ENCODE data around the gene CDKN2B. TPM values are rescaled to one million over a fixed set of nuclear protein-coding genes. Genes with fewer than 3 reads are reported as not detected.

CDKN2B gene
- total and polyA plus RNA-seq, 2 donors (not counting 3 experiments of a cell fraction or from before 2014, with no cell fraction given) = 1.6 to 2.1 TPM

DNA sequence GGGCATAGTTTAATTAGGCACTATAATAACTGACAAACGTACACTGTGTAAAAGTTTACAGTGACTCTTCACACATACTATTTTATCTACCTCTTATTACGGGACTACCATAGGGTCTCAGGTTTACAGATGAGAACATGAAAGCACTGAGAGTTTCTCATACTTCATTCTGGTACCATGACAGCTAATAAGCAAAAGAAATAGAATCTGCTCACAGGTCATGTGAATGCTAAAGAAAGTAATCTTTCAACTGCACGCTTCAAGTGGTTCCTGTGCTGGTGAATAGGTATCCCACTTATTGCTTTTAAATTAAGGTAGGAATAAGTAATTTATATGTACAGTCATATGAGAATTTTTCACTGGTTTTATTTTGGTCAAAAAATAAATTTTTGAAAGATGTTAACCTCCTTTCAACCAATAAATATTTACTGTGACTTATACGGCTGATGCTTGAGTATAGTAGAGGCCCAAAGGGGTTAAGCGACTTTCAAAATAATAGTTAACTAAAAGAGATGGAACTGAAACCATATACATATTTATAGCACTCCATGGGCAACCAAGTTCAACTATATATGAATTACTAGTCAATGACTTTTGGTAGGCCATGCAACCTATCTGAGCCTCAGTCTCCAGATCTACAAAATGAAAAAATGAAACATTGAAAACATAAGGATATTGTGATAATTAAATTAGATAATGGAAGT lies 23.0 kb downstream of the CDKN2B start:
- H3K9ac ChIP-seq (replicated peaks; ENCODE audit: extremely low read depth, insufficient read depth, low read length) = no peak overlapping the region
- TF ChIP-seq POLR2A (IDR thresholded peaks at IDR 0.05; ENCODE audit: low read depth, low read length) (no peak), FOS (IDR thresholded peaks at IDR 0.05; ENCODE audit: borderline replicate concordance, insufficient read depth, low read length) (no peak), GATA2 (IDR thresholded peaks at IDR 0.05; ENCODE audit: insufficient read depth, insufficient read length, low read depth, low read length) (no peak), MYC (IDR thresholded peaks at IDR 0.05; ENCODE audit: low read depth, low read length) (no peak), JUN (IDR thresholded peaks at IDR 0.05; ENCODE audit: borderline replicate concordance, insufficient read depth, insufficient read length, low read depth) (no peak), EZH2 (IDR thresholded peaks at IDR 0.05; ENCODE audit: borderline replicate concordance, low read depth, low read length, severe bottlenecking) (no peak), POLR2AphosphoS5 (IDR thresholded peaks at IDR 0.05; ENCODE audit: insufficient read depth, low read depth, low read length) (no peak), MAX (IDR thresholded peaks at IDR 0.05; ENCODE audit: insufficient read depth, insufficient read length) (no peak)
- TF ChIP-seq, protein P1, sequence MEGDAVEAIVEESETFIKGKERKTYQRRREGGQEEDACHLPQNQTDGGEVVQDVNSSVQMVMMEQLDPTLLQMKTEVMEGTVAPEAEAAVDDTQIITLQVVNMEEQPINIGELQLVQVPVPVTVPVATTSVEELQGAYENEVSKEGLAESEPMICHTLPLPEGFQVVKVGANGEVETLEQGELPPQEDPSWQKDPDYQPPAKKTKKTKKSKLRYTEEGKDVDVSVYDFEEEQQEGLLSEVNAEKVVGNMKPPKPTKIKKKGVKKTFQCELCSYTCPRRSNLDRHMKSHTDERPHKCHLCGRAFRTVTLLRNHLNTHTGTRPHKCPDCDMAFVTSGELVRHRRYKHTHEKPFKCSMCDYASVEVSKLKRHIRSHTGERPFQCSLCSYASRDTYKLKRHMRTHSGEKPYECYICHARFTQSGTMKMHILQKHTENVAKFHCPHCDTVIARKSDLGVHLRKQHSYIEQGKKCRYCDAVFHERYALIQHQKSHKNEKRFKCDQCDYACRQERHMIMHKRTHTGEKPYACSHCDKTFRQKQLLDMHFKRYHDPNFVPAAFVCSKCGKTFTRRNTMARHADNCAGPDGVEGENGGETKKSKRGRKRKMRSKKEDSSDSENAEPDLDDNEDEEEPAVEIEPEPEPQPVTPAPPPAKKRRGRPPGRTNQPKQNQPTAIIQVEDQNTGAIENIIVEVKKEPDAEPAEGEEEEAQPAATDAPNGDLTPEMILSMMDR (IDR thresholded peaks at IDR 0.05; ENCODE audit: extremely low read depth in 1 of 2, insufficient read depth in 1 of 2, low read depth in 1 of 2, low read length in 2 of 2) = no peak
- H3K27ac ChIP-seq (ENCODE audit: insufficient read depth, low read depth, low read length) = no peak overlapping the region
- DNase-seq (ENCODE audit: low read depth, low spot score) (no peak), FAIRE-seq (no peak)
- H4K20me1 ChIP-seq (replicated peaks; ENCODE audit: control insufficient read depth, extremely low read depth, insufficient read depth, low read length) = no peaks in the 10 kb centered on the region
- H3K4me3 ChIP-seq (replicated peaks in 1 of 3; ENCODE audit: insufficient read depth in 1 of 3, low read depth in 1 of 3, low read length in 3 of 3) = no peak overlapping the region
- no peak overlapping the region for H3K4me2 ChIP-seq (ENCODE audit: insufficient read depth, low read length)
- dilution Hi-C loops (cut with MboI; ENCODE audit: extremely low pct_ligation_motif_present, low sequenced_read_pairs) = no loop called here
- intact Hi-C loops (cut with micrococcal nuclease) = loop anchor here (5.0 kb wide), 1 partner anchor 429 kb away; no protein-coding TSS in a partner anchor
- no peaks in the 10 kb centered on the region for H3K36me3 ChIP-seq (ENCODE audit: control insufficient read depth in 2 of 2, extremely low read depth in 1 of 2, insufficient read depth in 2 of 2, low read length in 2 of 2)
- no peak overlapping the region for H2AFZ ChIP-seq (ENCODE audit: low read depth, low read length)
- H3K9me1 ChIP-seq (replicated peaks; ENCODE audit: control insufficient read depth, extremely low read depth, insufficient read depth, low read length) = no peaks in the 10 kb centered on the region
- peaks cover 18% of the 10 kb centered on the region for H3K4me1 ChIP-seq (ENCODE audit: control insufficient read depth, extremely low read depth, insufficient read depth, low read length)
- ChIA-PET CTCF (interaction anchor here (0.6 to 2.4 kb wide), 18 partner anchors 8 to 462 kb away, joined by 3 to 17 read pairs (median 4); partner anchors contain the start of gene CDKN2B), POLR2A (interaction anchor here (1.1 kb wide), 1 partner anchor 15 kb away, joined by 3 read pairs; no protein-coding TSS in a partner anchor)
- H3K9me3 ChIP-seq (replicated peaks; ENCODE audit: control insufficient read depth, insufficient read depth, low read length) = no peaks in the 10 kb centered on the region
- H3K79me2 ChIP-seq (ENCODE audit: control insufficient read depth, insufficient read depth, low read length) = no peaks in the 10 kb centered on the region
- no TSS peak for BruUV-seq (replicated peaks)
- peaks cover 29 to 92% of the 10 kb centered on the region in 2 experiments for H3K27me3 ChIP-seq (ENCODE audit: control insufficient read depth in 2 of 2, insufficient read depth in 2 of 2, low read length in 2 of 2)

Data from endothelial cell of umbilical vein (primary cell).